Karpas-422 (cell line): ENCODE data around the gene NME3. TPM values are rescaled to one million over a fixed set of nuclear protein-coding genes. Genes with fewer than 3 reads are reported as not detected.
"Not testable (repeated sequence)": the region's sequence is repeated elsewhere in the genome, so short reads cannot be mapped to it uniquely, and the experiment has no call there.

Experiments used
- DNase-seq: peaks from one replicate; pipeline ENCODE4 v3.0.0-alpha.2; 2015
- H2AFZ ChIP-seq: fragments of 200-600 bp; sonication (generic); 2 replicates; pipeline ENCODE4 v1.6.1; 2014; ENCODE audit warnings: antibody characterized with exemption, low read length, mixed read lengths
- H3K27ac ChIP-seq: fragments of 200-600 bp; sonication (generic); 2 replicates; pipeline ENCODE4 v1.5.1; 2014; ENCODE audit warnings: mild to moderate bottlenecking, low read length, moderate library complexity
- H3K27me3 ChIP-seq: fragments of 200-600 bp; sonication (generic); 2 replicates; pipeline ENCODE4 v1.6.1; 2014; ENCODE audit warnings: low read length, mixed read lengths
- H3K36me3 ChIP-seq: fragments of 200-600 bp; sonication (generic); 2 replicates; pipeline ENCODE4 v1.6.1; 2014; ENCODE audit warnings: low read length, mixed read lengths; ENCODE audit not compliant: insufficient read depth
- H3K4me1 ChIP-seq: fragments of 200-600 bp; sonication (generic); 2 replicates; pipeline ENCODE4 v1.6.1; 2014; ENCODE audit warnings: mild to moderate bottlenecking, low read length, mixed read lengths
- H3K4me2 ChIP-seq: fragments of 200-600 bp; sonication (generic); 2 replicates; pipeline ENCODE4 v1.6.1; 2014; ENCODE audit warnings: low read length, low read depth, mild to moderate bottlenecking; ENCODE audit not compliant: poor library complexity, severe bottlenecking
- H3K4me3 ChIP-seq: fragments of 200-600 bp; sonication (generic); 2 replicates; pipeline ENCODE4 v1.5.1; 2014; ENCODE audit warnings: mild to moderate bottlenecking, antibody characterized with exemption, low read length, mixed read lengths
- H3K79me2 ChIP-seq: fragments of 200-600 bp; sonication (generic); 2 replicates; pipeline ENCODE4 v1.6.1; 2014; ENCODE audit warnings: mild to moderate bottlenecking, low read length, mixed read lengths
- H3K9ac ChIP-seq: fragments of 200-600 bp; sonication (generic); 2 replicates; pipeline ENCODE4 v1.6.0; 2014; ENCODE audit warnings: low read length
- H3K9me2 ChIP-seq: fragments of 200-600 bp; sonication (generic), shearing (Covaris generic); replicated peaks from 2 replicates; pipeline ENCODE4 v1.6.0; 2014; ENCODE audit warnings: mild to moderate bottlenecking, low read length, moderate library complexity; ENCODE audit not compliant: insufficient read depth
- H3K9me3 ChIP-seq: fragments of 300-700, 200-600 bp; sonication (generic); 2 replicates; pipeline ENCODE4 v1.6.1; 2014; ENCODE audit warnings: low read length, mixed read lengths
- H4K20me1 ChIP-seq: fragments of 200-600 bp; sonication (generic); 2 replicates; pipeline ENCODE4 v1.6.1; 2014; ENCODE audit warnings: mild to moderate bottlenecking, antibody characterized with exemption, low read length, low read depth; ENCODE audit not compliant: insufficient read depth
- total RNA-seq: library from RNA; depleted of rRNA; stranded (reverse); fragments of >200 nt; shearing (Covaris generic); gene quantifications from 2 replicates; pipeline ENCODE4 v1.2.3, GENCODE V29; 2014; ENCODE audit warnings: low replicate concordance

Gene NME3
- total RNA-seq, 1 experiment from 2014 or later: 35.9 TPM

DNA sequence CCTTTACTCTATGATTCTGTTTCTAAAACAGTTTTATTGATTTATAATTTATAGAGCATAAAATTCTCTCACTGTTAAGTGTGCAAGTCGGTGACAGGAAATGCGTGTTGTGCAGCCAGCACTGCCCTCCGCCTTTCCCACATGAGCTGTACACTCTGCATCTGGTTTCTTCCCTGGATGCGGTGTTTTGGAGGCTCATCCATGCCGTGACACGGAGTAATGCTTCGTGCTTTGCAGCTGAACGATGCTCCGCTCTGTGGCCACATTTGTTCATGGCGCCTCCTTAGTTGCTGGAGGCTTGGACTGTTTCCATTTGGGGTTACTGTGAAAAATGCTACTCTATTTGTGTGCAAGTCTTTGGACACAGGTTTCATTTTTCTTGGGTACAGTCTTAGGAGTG lies 29.4 kb upstream of the NME3 start:
- Histone ChIP-seq H4K20me1 (no peaks in the 10 kb centered on the region), H3K79me2 (no peaks in the 10 kb centered on the region), H3K9me3 (peaks cover 3% of the 10 kb centered on the region; the same call in 1 of the 2 replicates), H3K36me3 (no peaks in the 10 kb centered on the region), H3K4me3 (no peak overlapping the region), H3K9ac (no peak overlapping the region), H3K4me1 (no peaks in the 10 kb centered on the region), H3K27me3 (no peaks in the 10 kb centered on the region), H3K9me2 (no peaks in the 10 kb centered on the region), H3K4me2 (no peak overlapping the region), H2AFZ (no peak overlapping the region), H3K27ac (no peak overlapping the region)
- no peak for DNase-seq

DNA sequence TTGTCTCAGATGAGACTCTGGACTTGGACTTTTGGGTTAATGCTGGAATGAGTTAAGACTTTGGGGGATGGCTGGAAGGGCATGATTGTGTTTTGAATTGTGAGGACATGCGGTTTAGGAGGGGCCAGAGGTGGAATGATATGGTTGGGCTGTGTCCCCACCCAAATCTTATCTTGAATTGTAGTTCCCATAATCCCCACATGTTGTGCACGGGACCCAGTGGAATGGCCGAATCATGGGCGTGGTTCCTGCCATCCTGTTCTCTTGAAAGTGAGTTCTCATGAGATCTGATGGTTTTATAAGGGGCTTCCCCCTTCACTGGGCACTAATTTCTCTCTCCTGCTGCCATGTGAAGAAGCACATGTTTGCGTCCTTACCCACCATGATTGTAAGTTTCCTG lies 27.9 kb upstream of the NME3 start:
- not testable (repeated sequence) for H3K36me3 ChIP-seq, H3K79me2 ChIP-seq, H2AFZ ChIP-seq, H3K9me3 ChIP-seq, H3K27me3 ChIP-seq, H3K4me3 ChIP-seq, H3K9ac ChIP-seq, H3K27ac ChIP-seq, H3K9me2 ChIP-seq, H3K4me2 ChIP-seq, H3K4me1 ChIP-seq, DNase-seq, H4K20me1 ChIP-seq

DNA sequence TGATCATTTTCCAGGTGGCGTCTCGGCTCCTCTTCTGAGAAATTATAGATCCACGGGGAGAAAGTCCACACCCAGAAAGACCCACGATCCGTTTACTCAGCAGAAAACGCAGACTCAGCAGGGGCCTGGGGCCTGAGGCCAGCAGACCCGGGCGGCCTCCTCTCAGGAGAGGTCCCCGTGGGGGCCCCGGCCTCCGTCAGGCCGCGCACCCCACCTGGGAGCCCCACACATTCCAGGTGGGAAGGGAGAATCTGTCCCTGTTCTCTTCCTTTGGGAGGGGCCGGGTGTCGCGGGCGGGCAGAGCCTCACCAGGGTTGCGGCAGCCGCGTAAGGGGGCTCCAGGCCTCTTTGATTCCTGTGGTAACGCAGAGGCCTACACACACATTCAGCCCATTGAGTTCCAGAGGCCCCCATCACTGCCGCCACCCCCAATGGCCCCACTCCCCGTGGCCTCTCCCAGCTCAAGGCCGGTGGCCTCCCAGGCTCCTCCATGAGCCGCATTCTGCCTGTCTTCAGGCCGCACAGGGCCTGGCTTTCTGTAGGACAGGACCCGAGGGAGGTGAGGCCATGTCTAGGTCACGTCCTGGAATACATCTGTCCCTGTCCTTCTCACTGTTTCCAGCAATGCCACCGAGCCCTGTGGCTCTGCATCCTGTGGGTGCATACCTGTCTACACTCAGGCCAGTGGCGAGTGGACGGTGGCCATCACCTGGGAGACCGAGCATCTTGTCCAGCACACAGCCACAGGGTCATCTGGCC lies 23.7 kb upstream of the NME3 start:
- Histone ChIP-seq H3K4me1 (no peaks in the 10 kb centered on the region), H3K27ac (no peak overlapping the region), H3K79me2 (no peaks in the 10 kb centered on the region), H3K4me2 (no peak overlapping the region), H3K9me2 (no peaks in the 10 kb centered on the region), H2AFZ (no peak overlapping the region), H3K27me3 (no peaks in the 10 kb centered on the region), H4K20me1 (no peaks in the 10 kb centered on the region), H3K4me3 (no peak overlapping the region), H3K9me3 (peaks cover 3% of the 10 kb centered on the region; the same call in 1 of the 2 replicates), H3K9ac (no peak overlapping the region), H3K36me3 (no peaks in the 10 kb centered on the region)
- DNase-seq: no peak

DNA sequence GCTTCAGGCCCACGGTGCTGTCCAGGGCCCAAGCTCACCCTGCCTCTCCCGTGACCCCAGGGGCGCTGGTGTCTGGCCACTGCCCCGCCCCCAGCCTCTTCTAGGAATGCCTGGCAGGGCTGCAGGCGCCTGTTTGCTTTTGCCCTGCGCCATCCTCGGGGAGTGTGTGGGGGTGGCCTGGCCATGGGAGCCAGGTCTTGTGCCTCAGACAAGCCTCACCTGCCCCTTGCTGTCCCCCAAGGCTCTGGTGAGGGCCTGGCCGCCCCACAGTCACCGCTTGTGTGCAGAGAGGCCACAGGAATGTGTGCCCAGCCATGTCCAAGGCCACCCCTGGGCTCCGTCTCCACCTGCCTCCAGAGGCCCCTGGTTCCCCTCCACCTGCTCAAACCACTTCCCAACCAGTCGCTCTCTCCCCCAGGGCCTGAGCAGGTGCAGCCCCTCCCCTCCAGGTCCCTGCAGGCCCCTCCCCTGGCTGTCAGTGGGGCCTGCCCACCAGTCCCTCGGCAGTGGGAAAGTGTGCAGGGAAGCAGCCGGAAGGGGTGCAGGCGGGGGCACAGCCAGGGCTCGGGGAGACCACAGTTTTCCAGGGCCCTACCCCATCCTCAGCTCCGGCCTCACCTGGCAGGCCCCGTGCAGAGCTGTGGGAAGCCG lies 23.0 kb upstream of the NME3 start:
- no peaks in the 10 kb centered on the region for H3K27me3 ChIP-seq
- no peak overlapping the region for H3K4me3 ChIP-seq
- no peaks in the 10 kb centered on the region for H3K9me2 ChIP-seq
- no peak overlapping the region for H3K4me2 ChIP-seq
- no peaks in the 10 kb centered on the region for H3K36me3 ChIP-seq
- H3K9me3 ChIP-seq: no peaks in the 10 kb centered on the region; the same call in 1 of the 2 replicates
- no peak for DNase-seq
- H3K9ac ChIP-seq: no peak overlapping the region
- no peak overlapping the region for H2AFZ ChIP-seq
- no peaks in the 10 kb centered on the region for H3K79me2 ChIP-seq
- H3K27ac ChIP-seq: no peak overlapping the region
- H3K4me1 ChIP-seq: no peaks in the 10 kb centered on the region
- H4K20me1 ChIP-seq: no peaks in the 10 kb centered on the region

DNA sequence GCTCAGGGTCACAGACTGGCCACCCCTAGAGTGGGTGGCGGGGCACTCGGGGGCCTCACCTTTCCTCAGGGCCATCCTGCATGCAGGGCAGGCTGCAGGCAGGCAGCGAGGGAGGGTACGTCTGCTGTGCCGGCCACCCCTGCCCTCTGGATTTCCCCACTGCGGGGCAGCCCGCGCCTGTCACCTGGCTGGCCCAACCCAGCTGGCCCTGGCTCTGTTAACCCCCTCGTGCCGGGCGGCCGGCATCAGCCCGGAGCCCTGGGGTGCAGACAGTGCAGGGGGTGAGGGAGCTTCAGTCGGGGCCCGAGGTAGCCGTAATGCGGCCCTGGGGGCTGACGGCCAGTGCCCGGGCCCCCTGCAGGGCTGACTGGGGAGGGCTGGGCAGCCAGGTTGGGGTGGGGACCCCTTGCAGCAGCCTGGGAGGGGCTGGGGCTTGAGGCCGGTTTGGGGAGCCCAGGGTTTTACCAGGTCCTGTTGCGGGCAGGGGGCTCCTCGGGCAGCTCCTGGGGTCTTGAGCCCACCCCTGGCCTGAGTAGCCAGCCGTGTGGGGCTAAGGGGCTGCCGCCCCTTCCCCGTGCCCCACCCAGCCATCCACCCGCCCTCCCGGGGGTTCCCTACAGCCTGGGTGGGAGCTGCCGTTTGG lies 22.4 kb upstream of the NME3 start, which contains the start of gene IGFALS:
TSS of gene IGFALS (minus strand) at position 128 of the 643 bp plus-strand sequence. CDS start at position 75, 53 bp downstream.
- H4K20me1 ChIP-seq: no peaks in the 10 kb centered on the region
- H3K9ac ChIP-seq: no peak within 1 kb of the TSS
- H3K9me2 ChIP-seq: no peaks in the 10 kb centered on the region
- H3K4me1 ChIP-seq: no peaks in the 10 kb centered on the region
- H3K27ac ChIP-seq: no peak within 1 kb of the TSS
- H3K36me3 ChIP-seq: no peaks in the 10 kb centered on the region
- no peaks in the 10 kb centered on the region for H3K79me2 ChIP-seq
- no peak within 1 kb of the TSS for H2AFZ ChIP-seq
- DNase-seq: no peak
- H3K4me2 ChIP-seq: no peak within 1 kb of the TSS
- H3K27me3 ChIP-seq: no peaks in the 10 kb centered on the region
- no peak within 1 kb of the TSS for H3K4me3 ChIP-seq
- no peaks in the 10 kb centered on the region for H3K9me3 ChIP-seq

DNA sequence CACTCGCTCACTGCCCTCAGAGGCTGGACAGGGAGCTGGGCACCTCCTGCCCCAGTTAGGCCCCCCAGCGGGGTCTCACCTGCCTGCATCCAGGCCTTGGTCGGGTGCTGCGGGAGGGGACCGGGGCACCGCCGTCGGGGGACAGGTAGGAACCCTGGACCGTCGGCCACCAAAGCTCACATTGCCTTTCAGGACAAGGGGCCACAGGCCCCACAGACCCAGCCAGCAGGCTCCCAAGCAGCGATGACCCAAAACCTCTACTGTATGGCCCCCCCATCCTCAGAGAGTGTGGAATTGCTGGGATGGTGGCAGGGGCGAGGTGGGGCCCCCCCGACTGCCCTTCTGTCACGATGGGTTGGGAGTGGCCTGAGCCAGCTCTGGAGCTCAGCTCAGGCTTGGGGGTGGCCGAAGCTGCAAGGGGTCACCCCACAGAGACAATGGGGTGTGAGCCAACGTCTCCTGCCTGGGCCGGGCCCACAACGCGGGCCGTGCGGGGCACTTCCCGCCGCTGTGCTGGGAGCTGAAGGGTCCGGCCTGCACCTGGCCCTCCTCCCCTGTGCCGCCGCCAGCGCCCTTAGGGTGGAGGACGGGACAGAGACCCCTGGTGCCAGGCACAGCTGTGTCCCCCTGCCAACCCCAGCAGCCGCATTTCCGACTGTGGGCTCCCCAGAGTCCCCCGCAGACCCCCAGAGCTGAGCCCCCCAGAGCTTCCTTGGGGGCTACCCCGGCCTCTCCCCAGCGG lies 21.7 kb upstream of the NME3 start:
- H3K36me3 ChIP-seq: no peaks in the 10 kb centered on the region
- no peak overlapping the region for H2AFZ ChIP-seq
- H3K79me2 ChIP-seq: no peaks in the 10 kb centered on the region
- DNase-seq: no peak
- no peaks in the 10 kb centered on the region for H3K9me3 ChIP-seq
- H3K27me3 ChIP-seq: no peaks in the 10 kb centered on the region
- no peaks in the 10 kb centered on the region for H4K20me1 ChIP-seq
- no peak overlapping the region for H3K4me3 ChIP-seq
- no peak overlapping the region for H3K27ac ChIP-seq
- H3K9me2 ChIP-seq: no peaks in the 10 kb centered on the region
- no peaks in the 10 kb centered on the region for H3K4me1 ChIP-seq
- H3K4me2 ChIP-seq: no peak overlapping the region
- H3K9ac ChIP-seq: no peak overlapping the region

DNA sequence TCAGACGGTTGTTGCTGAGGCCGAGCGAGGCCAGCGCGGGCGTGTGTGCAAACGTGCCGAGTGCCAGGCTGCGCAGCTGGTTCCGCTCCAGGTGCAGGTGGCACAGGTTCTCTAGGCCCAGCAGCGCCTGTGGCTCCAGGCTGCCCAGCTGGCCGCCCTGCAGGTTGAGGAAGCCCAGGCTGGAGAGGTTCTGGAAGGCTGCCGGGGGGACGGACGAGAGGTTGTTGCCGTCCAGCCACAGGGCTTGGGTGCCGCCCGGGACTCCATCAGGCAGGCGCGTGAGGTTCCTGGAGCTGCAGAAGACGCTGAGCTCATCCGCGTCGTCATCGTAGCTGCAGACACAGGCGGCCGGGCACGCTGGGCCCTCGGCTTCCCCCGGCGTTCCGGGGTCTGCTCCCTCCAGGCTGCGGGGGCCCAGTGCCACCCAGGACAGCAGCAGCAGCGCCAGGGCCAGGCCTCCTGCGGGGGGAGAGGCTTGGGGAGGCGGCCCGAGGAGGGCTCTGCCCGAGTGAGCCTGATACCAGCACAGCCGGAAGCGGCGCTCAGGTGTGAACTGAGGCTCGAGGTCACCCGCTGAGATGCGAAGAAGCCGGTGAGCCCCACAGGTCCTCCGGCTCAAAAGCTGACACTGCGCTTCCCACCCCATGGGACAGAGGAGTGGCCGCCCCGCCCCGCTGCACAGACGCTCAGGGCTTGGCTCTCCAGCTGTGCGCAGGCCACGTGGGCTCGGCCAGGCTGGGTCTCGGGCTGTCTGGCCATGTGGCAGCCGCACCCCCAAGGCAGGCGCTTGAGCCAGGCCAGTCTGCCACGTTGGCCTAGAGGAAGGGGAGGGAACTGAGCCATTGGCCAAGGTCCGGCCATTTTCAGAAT lies 20.8 kb upstream of the NME3 start:
- H3K9me2 ChIP-seq: no peaks in the 10 kb centered on the region
- no peaks in the 10 kb centered on the region for H3K4me1 ChIP-seq
- H3K9me3 ChIP-seq: no peaks in the 10 kb centered on the region
- no peaks in the 10 kb centered on the region for H3K27me3 ChIP-seq
- H3K4me2 ChIP-seq: no peak overlapping the region
- H3K9ac ChIP-seq: no peak overlapping the region
- H3K79me2 ChIP-seq: no peaks in the 10 kb centered on the region
- H3K36me3 ChIP-seq: no peaks in the 10 kb centered on the region
- H3K27ac ChIP-seq: no peak overlapping the region
- H4K20me1 ChIP-seq: no peaks in the 10 kb centered on the region
- DNase-seq: no peak
- H3K4me3 ChIP-seq: no peak overlapping the region
- no peak overlapping the region for H2AFZ ChIP-seq
